Memory B cell (primary cell): ENCODE data around the gene PDCD11.
A peak's percentile ranks its signal among the peaks of the same experiment; 100 is the strongest.

Experiments
- ATAC-seq: fragments of 150-1000 bp; cut with Tn5 transposase; 2 replicates; pipeline ENCODE4 v1.10.0; 2021; ENCODE audit warnings: low read depth, mild to moderate bottlenecking, moderate library complexity
- DNase-seq, 2 donors: peaks; one replicate each; pipeline ENCODE4 v3.0.0; 2022; ENCODE audit warnings: low spot score in 2 of 2
- H3K27ac Mint-ChIP-seq: one replicate; pipeline ENCODE4 v1.8.0; 2022; ENCODE audit warnings: mild to moderate bottlenecking, moderate library complexity, mixed read lengths
- H3K27me3 Mint-ChIP-seq: one replicate; pipeline ENCODE4 v1.8.0; 2022; ENCODE audit warnings: mixed read lengths
- H3K36me3 Mint-ChIP-seq: one replicate; pipeline ENCODE4 v1.8.0; 2022; ENCODE audit warnings: mild to moderate bottlenecking, mixed read lengths
- H3K4me1 Mint-ChIP-seq: one replicate; pipeline ENCODE4 v1.8.0; 2022; ENCODE audit warnings: mixed read lengths
- H3K4me3 Mint-ChIP-seq: one replicate; pipeline ENCODE4 v1.8.0; 2022; ENCODE audit warnings: mild to moderate bottlenecking, moderate library complexity, mixed read lengths
- H3K9me3 Mint-ChIP-seq: one replicate; pipeline ENCODE4 v1.8.0; 2022; ENCODE audit warnings: mixed read lengths

Gene PDCD11

GRCh38 chr10:103463499-103463898, 67.1 kb downstream of the PDCD11 start:
- no peak for DNase-seq
- no peak overlapping the region for H3K4me3 Mint-ChIP-seq
- H3K36me3 Mint-ChIP-seq: no peaks in the 10 kb centered on the region
- peak overlapping the region; percentile 76 for H3K27ac Mint-ChIP-seq
- H3K4me1 Mint-ChIP-seq: peaks cover 31% of the 10 kb centered on the region
- ATAC-seq: no peak
- H3K27me3 Mint-ChIP-seq: no peaks in the 10 kb centered on the region
- no peaks in the 10 kb centered on the region for H3K9me3 Mint-ChIP-seq

- H3K27me3 Mint-ChIP-seq: no peaks in the 10 kb centered on the region
- H3K4me3 Mint-ChIP-seq: no peak overlapping the region
- no peaks in the 10 kb centered on the region for H3K36me3 Mint-ChIP-seq
- DNase-seq (no peak), ATAC-seq (peak; percentile 16)
- H3K27ac Mint-ChIP-seq: peak overlapping the region; percentile 18
- peaks cover 37% of the 10 kb centered on the region for H3K4me1 Mint-ChIP-seq
- H3K9me3 Mint-ChIP-seq: no peaks in the 10 kb centered on the region
Observed at GRCh38 chr10:103465411-103466179, 69.2 kb downstream of the PDCD11 start.

GRCh38 chr10:103466734-103467133, 70.3 kb downstream of the PDCD11 start:
- DNase-seq: no peak
- no peaks in the 10 kb centered on the region for H3K27me3 Mint-ChIP-seq
- no peaks in the 10 kb centered on the region for H3K36me3 Mint-ChIP-seq
- H3K27ac Mint-ChIP-seq: peak overlapping the region; percentile 92
- H3K9me3 Mint-ChIP-seq: no peaks in the 10 kb centered on the region
- no peak for ATAC-seq
- H3K4me3 Mint-ChIP-seq: peak overlapping the region; percentile 70
- peaks cover 42% of the 10 kb centered on the region for H3K4me1 Mint-ChIP-seq

GRCh38 chr10:103467406-103467805, 71.0 kb downstream of the PDCD11 start:
- H3K9me3 Mint-ChIP-seq: no peaks in the 10 kb centered on the region
- no peak for DNase-seq
- peaks cover 47% of the 10 kb centered on the region for H3K4me1 Mint-ChIP-seq
- H3K27me3 Mint-ChIP-seq: no peaks in the 10 kb centered on the region
- ATAC-seq: peak; percentile 36
- H3K36me3 Mint-ChIP-seq: no peaks in the 10 kb centered on the region
- H3K27ac Mint-ChIP-seq: peak overlapping the region; percentile 92
- H3K4me3 Mint-ChIP-seq: peak overlapping the region; percentile 70

- H3K4me1 Mint-ChIP-seq: peaks cover 50% of the 10 kb centered on the region
- ATAC-seq (no peak), DNase-seq (no peak)
- H3K27me3 Mint-ChIP-seq: no peaks in the 10 kb centered on the region
- no peaks in the 10 kb centered on the region for H3K36me3 Mint-ChIP-seq
- H3K9me3 Mint-ChIP-seq: peaks cover 2% of the 10 kb centered on the region
- peak overlapping the region; percentile 64 for H3K27ac Mint-ChIP-seq
- no peak overlapping the region for H3K4me3 Mint-ChIP-seq
Observed at GRCh38 chr10:103469201-103469600, 72.8 kb downstream of the PDCD11 start.

- H3K4me3 Mint-ChIP-seq: peak overlapping the region; percentile 77
- peaks cover 2% of the 10 kb centered on the region for H3K9me3 Mint-ChIP-seq
- H3K27ac Mint-ChIP-seq: peak overlapping the region; percentile 64
- peaks cover 49% of the 10 kb centered on the region for H3K4me1 Mint-ChIP-seq
- ATAC-seq (peak; percentile 74), DNase-seq (peak; percentile 53 to 65)
- no peaks in the 10 kb centered on the region for H3K36me3 Mint-ChIP-seq
- H3K27me3 Mint-ChIP-seq: no peaks in the 10 kb centered on the region
Observed at GRCh38 chr10:103470761-103471653, 74.6 kb downstream of the PDCD11 start.

GRCh38 chr10:103472005-103472404, 75.6 kb downstream of the PDCD11 start:
- DNase-seq: no peak

GRCh38 chr10:103473261-103473671, 76.8 kb downstream of the PDCD11 start:
- H3K4me3 Mint-ChIP-seq: no peak overlapping the region
- H3K27ac Mint-ChIP-seq: no peak overlapping the region
- ATAC-seq (no peak), DNase-seq (no peak)
- no peaks in the 10 kb centered on the region for H3K27me3 Mint-ChIP-seq
- peaks cover 2% of the 10 kb centered on the region for H3K9me3 Mint-ChIP-seq
- H3K36me3 Mint-ChIP-seq: no peaks in the 10 kb centered on the region
- H3K4me1 Mint-ChIP-seq: peaks cover 34% of the 10 kb centered on the region

More at GRCh38 chr10:103472005-103472404, 75.6 kb downstream of the PDCD11 start:
- H3K4me1 Mint-ChIP-seq: peaks cover 44% of the 10 kb centered on the region
- peak overlapping the region; percentile 77 for H3K4me3 Mint-ChIP-seq
- ATAC-seq: peak; percentile 26
- H3K27me3 Mint-ChIP-seq: no peaks in the 10 kb centered on the region
- H3K36me3 Mint-ChIP-seq: no peaks in the 10 kb centered on the region
- H3K9me3 Mint-ChIP-seq: peaks cover 2% of the 10 kb centered on the region
- H3K27ac Mint-ChIP-seq: peak overlapping the region; percentile 64

GRCh38 chr10:103474077-103474476, 77.7 kb downstream of the PDCD11 start:
- no peaks in the 10 kb centered on the region for H3K36me3 Mint-ChIP-seq
- H3K4me3 Mint-ChIP-seq: no peak overlapping the region
- no peak overlapping the region for H3K27ac Mint-ChIP-seq
- ATAC-seq (no peak), DNase-seq (no peak)
- H3K9me3 Mint-ChIP-seq: peaks cover 2% of the 10 kb centered on the region
- no peaks in the 10 kb centered on the region for H3K27me3 Mint-ChIP-seq
- H3K4me1 Mint-ChIP-seq: peaks cover 32% of the 10 kb centered on the region

- ATAC-seq: no peak
- Mint-ChIP-seq H3K4me3 (no peak overlapping the region), H3K27ac (peak overlapping the region; percentile 25), H3K4me1 (peaks cover 20% of the 10 kb centered on the region), H3K9me3 (peaks cover 2% of the 10 kb centered on the region), H3K36me3 (no peaks in the 10 kb centered on the region), H3K27me3 (no peaks in the 10 kb centered on the region)
- DNase-seq: no peak
Observed at GRCh38 chr10:103475437-103475836, 79.0 kb downstream of the PDCD11 start.

- ATAC-seq (peak; percentile 29), DNase-seq (no peak)
- Mint-ChIP-seq H3K27me3 (no peaks in the 10 kb centered on the region), H3K36me3 (no peaks in the 10 kb centered on the region), H3K27ac (no peak overlapping the region), H3K4me3 (no peak overlapping the region), H3K4me1 (peaks cover 13% of the 10 kb centered on the region), H3K9me3 (peaks cover 2% of the 10 kb centered on the region)
Observed at GRCh38 chr10:103476046-103476768, 79.8 kb downstream of the PDCD11 start.

GRCh38 chr10:103478671-103479070, 82.2 kb downstream of the PDCD11 start:
- Mint-ChIP-seq H3K27me3 (no peaks in the 10 kb centered on the region), H3K4me3 (no peak overlapping the region), H3K9me3 (peaks cover 2% of the 10 kb centered on the region), H3K27ac (peak overlapping the region; percentile 36), H3K4me1 (peaks cover 12% of the 10 kb centered on the region), H3K36me3 (no peaks in the 10 kb centered on the region)
- ATAC-seq: no peak
- DNase-seq: no peak

- DNase-seq: no peak
- peaks cover under 1% of the 10 kb centered on the region for H3K9me3 Mint-ChIP-seq
- no peaks in the 10 kb centered on the region for H3K36me3 Mint-ChIP-seq
- H3K4me3 Mint-ChIP-seq: no peak within 1 kb of the TSS
- H3K27me3 Mint-ChIP-seq: no peaks in the 10 kb centered on the region
- H3K4me1 Mint-ChIP-seq: peaks cover 10% of the 10 kb centered on the region
- H3K27ac Mint-ChIP-seq: peak within 1 kb of the TSS; percentile 36
- no peak for ATAC-seq
Observed at GRCh38 chr10:103479135-103479534, 82.7 kb downstream of the PDCD11 start, which contains the start of gene CALHM3. CALHM3 (minus strand) TSS chr10:103479240; CDS start chr10:103479032, 208 bp downstream.
